Measurements from ENCODE around the gene BEND2. TPM values are rescaled to one million over a fixed set of nuclear protein-coding genes. Genes with fewer than 3 reads are reported as not detected.

Gene BEND2
- total and polyA plus RNA-seq, 5 donors from 2014 or later: 0.91 TPM; not detected in 4

GRCh38 chrX:18203631-18204030 lies 17.1 kb downstream of the BEND2 start:
- H3K4me1 ChIP-seq (ENCODE audit: control insufficient read depth, insufficient read depth, low read length, poor library complexity, severe bottlenecking): no peaks in the 10 kb centered on the region
- no peaks in the 10 kb centered on the region for H3K36me3 Mint-ChIP-seq
- ATAC-seq (ENCODE audit: low read depth in 2 of 2) (no peak), DNase-seq (no peak)
- no peaks in the 10 kb centered on the region for H3K4me1 Mint-ChIP-seq
- no peaks in the 10 kb centered on the region for H3K27me3 Mint-ChIP-seq
- no peaks in the 10 kb centered on the region for H3K27me3 ChIP-seq (ENCODE audit: control insufficient read depth, insufficient read depth, low read length)
- peaks cover 0 to 2% (median 0%) of the 10 kb centered on the region in 7 donors for H3K9me3 Mint-ChIP-seq
- no peak overlapping the region for H3K27ac Mint-ChIP-seq
- no peaks in the 10 kb centered on the region for H3K36me3 ChIP-seq (ENCODE audit: control insufficient read depth, insufficient read depth, low read length)
- H3K4me3 ChIP-seq (ENCODE audit: low read depth, low read length): no peak overlapping the region
- H3K9me3 ChIP-seq (ENCODE audit: control insufficient read depth in 2 of 2, low read length in 2 of 2): no peaks in the 10 kb centered on the region
- H3K27ac ChIP-seq (ENCODE audit: insufficient read depth, low read length, poor library complexity, severe bottlenecking): no peak overlapping the region
- H3K4me3 Mint-ChIP-seq: no peak overlapping the region

GRCh38 chrX:18194688-18195087 lies 26.0 kb downstream of the BEND2 start:
- Mint-ChIP-seq H3K36me3 (no peaks in the 10 kb centered on the region), H3K4me3 (no peak overlapping the region), H3K4me1 (no peaks in the 10 kb centered on the region), H3K27me3 (no peaks in the 10 kb centered on the region), H3K9me3 (peaks cover 0 to 5% (median 0%) of the 10 kb centered on the region in 7 donors), H3K27ac (no peak overlapping the region)
- H3K27ac ChIP-seq (ENCODE audit: insufficient read depth, low read length, poor library complexity, severe bottlenecking): no peak overlapping the region
- H3K36me3 ChIP-seq (ENCODE audit: control insufficient read depth, insufficient read depth, low read length): no peaks in the 10 kb centered on the region
- no peaks in the 10 kb centered on the region for H3K9me3 ChIP-seq (ENCODE audit: control insufficient read depth in 2 of 2, low read length in 2 of 2)
- no peak overlapping the region for H3K4me3 ChIP-seq (ENCODE audit: low read depth, low read length)
- H3K27me3 ChIP-seq (ENCODE audit: control insufficient read depth, insufficient read depth, low read length): no peaks in the 10 kb centered on the region
- no peak for ATAC-seq (ENCODE audit: low read depth in 2 of 2)
- no peaks in the 10 kb centered on the region for H3K4me1 ChIP-seq (ENCODE audit: control insufficient read depth, insufficient read depth, low read length, poor library complexity, severe bottlenecking)
- DNase-seq: no peak

- Mint-ChIP-seq H3K27ac (no peak overlapping the region), H3K4me1 (peaks cover 0 to 3% (median 0%) of the 10 kb centered on the region in 4 donors), H3K27me3 (no peaks in the 10 kb centered on the region), H3K4me3 (no peak overlapping the region), H3K36me3 (no peaks in the 10 kb centered on the region), H3K9me3 (peaks cover 0 to 4% (median 0%) of the 10 kb centered on the region in 7 donors)
- Histone ChIP-seq H3K27me3 (ENCODE audit: control insufficient read depth, insufficient read depth, low read length) (no peaks in the 10 kb centered on the region), H3K4me1 (ENCODE audit: control insufficient read depth, insufficient read depth, low read length, poor library complexity, severe bottlenecking) (no peaks in the 10 kb centered on the region), H3K9me3 (ENCODE audit: control insufficient read depth in 2 of 2, low read length in 2 of 2) (no peaks in the 10 kb centered on the region), H3K36me3 (ENCODE audit: control insufficient read depth, insufficient read depth, low read length) (no peaks in the 10 kb centered on the region), H3K4me3 (ENCODE audit: low read depth, low read length) (no peak overlapping the region), H3K27ac (ENCODE audit: insufficient read depth, low read length, poor library complexity, severe bottlenecking) (no peak overlapping the region)
- DNase-seq: no peak
- ATAC-seq (ENCODE audit: low read depth in 2 of 2): no peak
These were observed 41.2 kb downstream of the BEND2 start for GRCh38 chrX:18179446-18179845.

GRCh38 chrX:18174971-18175370 lies 45.7 kb downstream of the BEND2 start:
- H3K27ac Mint-ChIP-seq: no peak overlapping the region
- Histone ChIP-seq H3K4me3 (ENCODE audit: low read depth, low read length) (no peak overlapping the region), H3K27ac (ENCODE audit: insufficient read depth, low read length, poor library complexity, severe bottlenecking) (no peak overlapping the region), H3K27me3 (ENCODE audit: control insufficient read depth, insufficient read depth, low read length) (no peaks in the 10 kb centered on the region), H3K9me3 (ENCODE audit: control insufficient read depth in 2 of 2, low read length in 2 of 2) (no peaks in the 10 kb centered on the region), H3K36me3 (ENCODE audit: control insufficient read depth, insufficient read depth, low read length) (no peaks in the 10 kb centered on the region), H3K4me1 (ENCODE audit: control insufficient read depth, insufficient read depth, low read length, poor library complexity, severe bottlenecking) (no peaks in the 10 kb centered on the region)
- ATAC-seq (ENCODE audit: low read depth in 2 of 2): no peak
- H3K36me3 Mint-ChIP-seq: no peaks in the 10 kb centered on the region
- peaks cover 0 to 2% (median 0%) of the 10 kb centered on the region in 7 donors for H3K9me3 Mint-ChIP-seq
- no peak for DNase-seq
- no peak overlapping the region for H3K4me3 Mint-ChIP-seq
- no peaks in the 10 kb centered on the region for H3K4me1 Mint-ChIP-seq
- H3K27me3 Mint-ChIP-seq: no peaks in the 10 kb centered on the region

- ATAC-seq (ENCODE audit: low read depth in 2 of 2) (no peak), DNase-seq (no peak)
- Mint-ChIP-seq H3K4me3 (no peak overlapping the region), H3K36me3 (no peaks in the 10 kb centered on the region), H3K4me1 (no peaks in the 10 kb centered on the region), H3K27ac (no peak overlapping the region), H3K9me3 (peaks cover 0 to 2% (median 0%) of the 10 kb centered on the region in 7 donors), H3K27me3 (no peaks in the 10 kb centered on the region)
- no peak overlapping the region for H3K27ac ChIP-seq (ENCODE audit: insufficient read depth, low read length, poor library complexity, severe bottlenecking)
- H3K4me3 ChIP-seq (ENCODE audit: low read depth, low read length): no peak overlapping the region
- no peaks in the 10 kb centered on the region for H3K27me3 ChIP-seq (ENCODE audit: control insufficient read depth, insufficient read depth, low read length)
- H3K4me1 ChIP-seq (ENCODE audit: control insufficient read depth, insufficient read depth, low read length, poor library complexity, severe bottlenecking): no peaks in the 10 kb centered on the region
- no peaks in the 10 kb centered on the region for H3K9me3 ChIP-seq (ENCODE audit: control insufficient read depth in 2 of 2, low read length in 2 of 2)
- H3K36me3 ChIP-seq (ENCODE audit: control insufficient read depth, insufficient read depth, low read length): no peaks in the 10 kb centered on the region
These were observed 46.5 kb downstream of the BEND2 start for GRCh38 chrX:18174209-18174608.

- no peak overlapping the region for H3K27ac ChIP-seq (ENCODE audit: insufficient read depth, low read length, poor library complexity, severe bottlenecking)
- H3K36me3 Mint-ChIP-seq: no peaks in the 10 kb centered on the region
- ATAC-seq (ENCODE audit: low read depth in 2 of 2) (no peak), DNase-seq (no peak)
- H3K27me3 ChIP-seq (ENCODE audit: control insufficient read depth, insufficient read depth, low read length): no peaks in the 10 kb centered on the region
- no peak overlapping the region for H3K4me3 ChIP-seq (ENCODE audit: low read depth, low read length)
- no peaks in the 10 kb centered on the region for H3K27me3 Mint-ChIP-seq
- no peaks in the 10 kb centered on the region for H3K4me1 Mint-ChIP-seq
- peaks cover 0 to 2% (median 0%) of the 10 kb centered on the region in 7 donors for H3K9me3 Mint-ChIP-seq
- H3K27ac Mint-ChIP-seq: no peak overlapping the region
- H3K36me3 ChIP-seq (ENCODE audit: control insufficient read depth, insufficient read depth, low read length): no peaks in the 10 kb centered on the region
- H3K9me3 ChIP-seq (ENCODE audit: control insufficient read depth in 2 of 2, low read length in 2 of 2): no peaks in the 10 kb centered on the region
- no peak overlapping the region for H3K4me3 Mint-ChIP-seq
- H3K4me1 ChIP-seq (ENCODE audit: control insufficient read depth, insufficient read depth, low read length, poor library complexity, severe bottlenecking): no peaks in the 10 kb centered on the region
These were observed 47.0 kb downstream of the BEND2 start for GRCh38 chrX:18173494-18174180.

- Mint-ChIP-seq H3K4me1 (no peaks in the 10 kb centered on the region), H3K27me3 (no peaks in the 10 kb centered on the region), H3K9me3 (peaks cover 0 to 2% (median 0%) of the 10 kb centered on the region in 7 donors), H3K27ac (no peak overlapping the region), H3K36me3 (no peaks in the 10 kb centered on the region), H3K4me3 (no peak overlapping the region)
- H3K27me3 ChIP-seq (ENCODE audit: control insufficient read depth, insufficient read depth, low read length): no peaks in the 10 kb centered on the region
- H3K36me3 ChIP-seq (ENCODE audit: control insufficient read depth, insufficient read depth, low read length): no peaks in the 10 kb centered on the region
- no peak for ATAC-seq (ENCODE audit: low read depth in 2 of 2)
- H3K4me1 ChIP-seq (ENCODE audit: control insufficient read depth, insufficient read depth, low read length, poor library complexity, severe bottlenecking): no peaks in the 10 kb centered on the region
- no peak overlapping the region for H3K27ac ChIP-seq (ENCODE audit: insufficient read depth, low read length, poor library complexity, severe bottlenecking)
- H3K4me3 ChIP-seq (ENCODE audit: low read depth, low read length): no peak overlapping the region
- DNase-seq: no peak
- H3K9me3 ChIP-seq (ENCODE audit: control insufficient read depth in 2 of 2, low read length in 2 of 2): no peaks in the 10 kb centered on the region
These were observed 47.7 kb downstream of the BEND2 start for GRCh38 chrX:18172970-18173369.

- H3K4me1 Mint-ChIP-seq: no peaks in the 10 kb centered on the region
- DNase-seq (no peak), ATAC-seq (ENCODE audit: low read depth in 2 of 2) (no peak)
- Histone ChIP-seq H3K36me3 (ENCODE audit: control insufficient read depth, insufficient read depth, low read length) (no peaks in the 10 kb centered on the region), H3K27me3 (ENCODE audit: control insufficient read depth, insufficient read depth, low read length) (no peaks in the 10 kb centered on the region), H3K4me1 (ENCODE audit: control insufficient read depth, insufficient read depth, low read length, poor library complexity, severe bottlenecking) (no peaks in the 10 kb centered on the region), H3K4me3 (ENCODE audit: low read depth, low read length) (no peak overlapping the region), H3K9me3 (ENCODE audit: control insufficient read depth in 2 of 2, low read length in 2 of 2) (no peaks in the 10 kb centered on the region), H3K27ac (ENCODE audit: insufficient read depth, low read length, poor library complexity, severe bottlenecking) (no peak overlapping the region)
- H3K9me3 Mint-ChIP-seq: no peaks in the 10 kb centered on the region
- H3K36me3 Mint-ChIP-seq: no peaks in the 10 kb centered on the region
- no peaks in the 10 kb centered on the region for H3K27me3 Mint-ChIP-seq
- H3K4me3 Mint-ChIP-seq: no peak overlapping the region
- H3K27ac Mint-ChIP-seq: no peak overlapping the region
These were observed 49.8 kb downstream of the BEND2 start for GRCh38 chrX:18170910-18171309.
